Glomerular endothelial cell (primary cell): ENCODE measurements around the gene CLMP. TPM values are rescaled to one million over a fixed set of nuclear protein-coding genes. Genes with fewer than 3 reads are reported as not detected.
"Not testable (repeated sequence)": the region's sequence is repeated elsewhere in the genome, so short reads cannot be mapped to it uniquely, and the experiment has no call there.

ENCODE experiments used
- DNase-seq: peaks from one replicate; pipeline ENCODE4 v3.0.0-alpha.2; 2011; ENCODE audit warnings: low read depth, low spot score; ENCODE audit errors: extremely low read depth
- total RNA-seq: library from RNA; depleted of rRNA; stranded (reverse); fragments of >200 nt; gene quantifications from 2 replicates; pipeline ENCODE4 v1.2.3, GENCODE V29; 2015

The CLMP gene
- total RNA-seq, 1 donor from 2014 or later: 1.5 TPM

GRCh38 chr11:123173856-123174186, 21.2 kb downstream of the CLMP start:
- DNase-seq: no peak

GRCh38 chr11:123173040-123173855, 21.8 kb downstream of the CLMP start:
- DNase-seq: no peak

GRCh38 chr11:123170929-123171328, 24.1 kb downstream of the CLMP start:
- no peak for DNase-seq

GRCh38 chr11:123169821-123170220, 25.2 kb downstream of the CLMP start:
- no peak for DNase-seq

GRCh38 chr11:123168955-123169484, 26.0 kb downstream of the CLMP start:
- DNase-seq: no peak

- DNase-seq: no peak
These were observed 26.8 kb downstream of the CLMP start for GRCh38 chr11:123168241-123168640.

GRCh38 chr11:123166071-123166559, 28.9 kb downstream of the CLMP start:
- no peak for DNase-seq

- DNase-seq: no peak
These were observed 30.2 kb downstream of the CLMP start for GRCh38 chr11:123164732-123165450.

- DNase-seq: no peak
These were observed 31.4 kb downstream of the CLMP start for GRCh38 chr11:123163621-123164020.

GRCh38 chr11:123161376-123162030, 33.5 kb downstream of the CLMP start:
- no peak for DNase-seq

- no peak for DNase-seq
These were observed 35.7 kb downstream of the CLMP start for GRCh38 chr11:123159183-123159857.

- DNase-seq: no peak
These were observed 36.7 kb downstream of the CLMP start for GRCh38 chr11:123158033-123159003.

- no peak for DNase-seq
These were observed 42.1 kb downstream of the CLMP start for GRCh38 chr11:123152951-123153350.

- DNase-seq: not testable (repeated sequence)
These were observed 42.7 kb downstream of the CLMP start for GRCh38 chr11:123152346-123152745.

GRCh38 chr11:123151796-123152195, 43.3 kb downstream of the CLMP start:
- no peak for DNase-seq

GRCh38 chr11:123151366-123151765, 43.7 kb downstream of the CLMP start:
- DNase-seq: no peak

- no peak for DNase-seq
These were observed 44.2 kb downstream of the CLMP start for GRCh38 chr11:123150882-123151281.

GRCh38 chr11:123148965-123149364, 46.1 kb downstream of the CLMP start:
- no peak for DNase-seq

- DNase-seq: no peak
These were observed 49.4 kb downstream of the CLMP start for GRCh38 chr11:123145661-123146060.

- DNase-seq: no peak
These were observed 49.8 kb downstream of the CLMP start for GRCh38 chr11:123145220-123145619.
